ENCODE results near the gene UBQLNL. TPM values are rescaled to one million over a fixed set of nuclear protein-coding genes. Genes with fewer than 3 reads are reported as not detected.

Gene UBQLNL
- polyA plus RNA-seq, 1 of the 3 experiments (the other 2 are of a cell fraction): 0.03 TPM

- 0% methylated on average over 2 of the region's 2 CpGs for WGBS (ENCODE audit: low lambda C conversion rate)
- DNase-seq: no peak
- Histone ChIP-seq H3K36me3 (replicated peaks in 1 of 2; ENCODE audit: control insufficient read depth in 1 of 2, insufficient read depth in 2 of 2, low read length in 1 of 2) (no peaks in the 10 kb centered on the region), H4K20me1 (ENCODE audit: insufficient read depth) (no peaks in the 10 kb centered on the region), H3K9me3 (no peaks in the 10 kb centered on the region), H3K27me3 (ENCODE audit: insufficient read depth) (no peaks in the 10 kb centered on the region), H2AFZ (ENCODE audit: low read depth) (no peak overlapping the region), H3K4me3 (ENCODE audit: low read depth in 2 of 2, low read length in 1 of 2) (no peak overlapping the region), H3K79me2 (ENCODE audit: insufficient read depth) (no peaks in the 10 kb centered on the region), H3K9ac (no peak overlapping the region), H3K4me2 (no peak overlapping the region), H3K9me2 (no peaks in the 10 kb centered on the region), H3K4me1 (ENCODE audit: control insufficient read depth in 1 of 2, insufficient read depth in 2 of 2, low read depth in 1 of 2, low read length in 1 of 2) (no peaks in the 10 kb centered on the region), H3K27ac (ENCODE audit: low read depth in 2 of 2, low read length in 1 of 2) (no peak overlapping the region), H3F3A (replicated peaks; ENCODE audit: insufficient read depth) (no peaks in the 10 kb centered on the region)
- CTCF ChIA-PET: interaction anchor here (1.0 kb wide), 1 partner anchor 863 kb away, joined by 4 read pairs; no protein-coding TSS in a partner anchor
- TF ChIP-seq NFIC (IDR thresholded peaks at IDR 0.05; ENCODE audit: borderline replicate concordance): no peak
- no peak for TF ChIP-seq JUND (IDR thresholded peaks at IDR 0.05)
- no peak for TF ChIP-seq FOSL2 (IDR thresholded peaks at IDR 0.05; ENCODE audit: borderline replicate concordance, low read depth)
- TF ChIP-seq TAF1 (IDR thresholded peaks at IDR 0.05; ENCODE audit: borderline replicate concordance, low read depth, low read length): no peak
- no peak for TF ChIP-seq SMC3 (IDR thresholded peaks at IDR 0.05; ENCODE audit: low read depth, low read length)
- TF ChIP-seq MXI1 (IDR thresholded peaks at IDR 0.05; ENCODE audit: low read depth, low read length): no peak
- TF ChIP-seq POLR2AphosphoS5 (IDR thresholded peaks at IDR 0.05; ENCODE audit: low read depth, low read length): no peak
- TF ChIP-seq GATA2 (CRISPR knock-in tag; IDR thresholded peaks at IDR 0.05): no peak
- no peak for TF ChIP-seq ZBTB33 (IDR thresholded peaks at IDR 0.05; ENCODE audit: borderline replicate concordance, low read depth)
- no peak for TF ChIP-seq YY1 (IDR thresholded peaks at IDR 0.05; ENCODE audit: low read depth)
- no peak for TF ChIP-seq EZH2phosphoT487 (IDR thresholded peaks at IDR 0.05; ENCODE audit: borderline replicate concordance, low read depth)
- TF ChIP-seq, protein P1, sequence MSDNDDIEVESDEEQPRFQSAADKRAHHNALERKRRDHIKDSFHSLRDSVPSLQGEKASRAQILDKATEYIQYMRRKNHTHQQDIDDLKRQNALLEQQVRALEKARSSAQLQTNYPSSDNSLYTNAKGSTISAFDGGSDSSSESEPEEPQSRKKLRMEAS (IDR thresholded peaks at IDR 0.05; ENCODE audit: low read depth): no peak
- no peak for TF ChIP-seq TEAD4 (IDR thresholded peaks at IDR 0.05; ENCODE audit: borderline replicate concordance, insufficient read depth)
- no peak for TF ChIP-seq CHD2 (IDR thresholded peaks at IDR 0.05; ENCODE audit: low read length, partially characterized antibody)
- TF ChIP-seq USF1 (IDR thresholded peaks at IDR 0.05; ENCODE audit: borderline replicate concordance, low read depth): no peak
- no peak for TF ChIP-seq ELF1 (IDR thresholded peaks at IDR 0.05)
- no peak for TF ChIP-seq GABPA (IDR thresholded peaks at IDR 0.05; ENCODE audit: low read depth)
- no peak for TF ChIP-seq USF2 (IDR thresholded peaks at IDR 0.05; ENCODE audit: borderline replicate concordance, low read depth, low read length)
- TF ChIP-seq RFX5 (IDR thresholded peaks at IDR 0.05; ENCODE audit: low read length): no peak
- POLR2A ChIA-PET: no interaction called here
Measured at GRCh38 chr11:5499671-5500070, 16.8 kb downstream of the UBQLNL start.

All from SK-N-SH (cell line).